Measurements from ENCODE around the gene CEP295NL. TPM values are rescaled to one million over a fixed set of nuclear protein-coding genes. Genes with fewer than 3 reads are reported as not detected.

The CEP295NL gene
- total and polyA plus RNA-seq, 2 of the 8 experiments (the other 6 are each of a cell fraction or from before 2014, with no cell fraction given), result 0.06 to 2.0 TPM

DNA sequence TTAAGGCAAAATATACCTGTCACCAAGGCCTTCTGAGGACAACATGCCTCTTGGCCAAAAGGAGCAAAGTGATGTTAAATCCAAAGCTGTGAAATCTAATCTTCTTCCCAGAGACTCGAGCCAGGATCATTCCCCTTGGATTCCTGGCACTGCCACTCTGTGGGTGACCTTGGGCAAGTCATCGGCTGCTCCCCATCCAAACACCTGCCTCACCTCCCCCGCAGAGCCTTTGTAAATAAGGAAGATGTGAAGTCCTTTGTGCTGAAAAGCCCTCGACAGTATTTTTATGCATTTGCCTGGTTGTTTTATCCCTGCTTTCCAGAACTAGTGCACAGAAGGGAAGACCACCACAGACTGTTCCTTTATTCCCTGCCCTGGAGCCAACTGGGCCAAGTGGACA lies 5.4 kb upstream of the CEP295NL start:
- Histone ChIP-seq H2BK15ac (ENCODE audit: low read length) (no peak overlapping the region; the same call in 1 of the 2 replicates), H2BK120ac (replicated peaks; ENCODE audit: low read depth, low read length) (no peak overlapping the region), H3K9ac (replicated peaks in 1 of 4; ENCODE audit: extremely low read depth in 1 of 4, low read depth in 3 of 4, low read length in 3 of 4) (no peak overlapping the region), H3K79me2 (ENCODE audit: control insufficient read depth in 1 of 2, insufficient read depth in 2 of 2, low read length in 2 of 2) (peaks cover 0 to 35% of the 10 kb centered on the region in 2 experiments; a peak in 2 of 4 replicates), H2AK5ac (ENCODE audit: low read depth, low read length) (no peak overlapping the region), H3K4me3 (ENCODE audit: extremely low read depth in 1 of 4, insufficient read depth in 2 of 4, low read depth in 3 of 4, low read length in 4 of 4) (no peak overlapping the region), H3K23me2 (ENCODE audit: low read depth, low read length) (no peaks in the 10 kb centered on the region), H2BK20ac (ENCODE audit: low read length) (no peak overlapping the region), H4K91ac (replicated peaks; ENCODE audit: insufficient read length, low read length) (no peak overlapping the region), H3K18ac (ENCODE audit: extremely low read depth, low read length) (no peak overlapping the region), H3K56ac (replicated peaks; ENCODE audit: insufficient read length, low read depth, low read length) (no peak overlapping the region), H3K27ac (ENCODE audit: low read depth, low read length) (no peak overlapping the region), H4K5ac (ENCODE audit: insufficient read length, low read depth, low read length) (no peak overlapping the region), H2BK12ac (ENCODE audit: low read depth, low read length) (no peak overlapping the region), H2BK5ac (ENCODE audit: low read depth, low read length) (no peak overlapping the region), H3K79me1 (ENCODE audit: low read depth, low read length) (peaks cover 8% of the 10 kb centered on the region; the same call in 1 of the 2 replicates), H3K36me3 (ENCODE audit: control insufficient read depth in 2 of 4, insufficient read depth in 4 of 4, low read length in 3 of 4) (peaks cover 0 to 3% (median 0%) of the 10 kb centered on the region in 4 experiments; a peak in 2 of 8 replicates), H3K4ac (replicated peaks; ENCODE audit: insufficient read length, low read depth, low read length) (no peak overlapping the region), H4K20me1 (replicated peaks in 1 of 2; ENCODE audit: control insufficient read depth in 1 of 2, insufficient read depth in 2 of 2, low read length in 2 of 2) (peaks cover 2 to 8% of the 10 kb centered on the region in 2 experiments), H4K8ac (ENCODE audit: extremely low read depth, insufficient read depth, low read length) (no peak overlapping the region), H2AFZ (ENCODE audit: low read length) (no peak overlapping the region), H3K27me3 (replicated peaks in 1 of 4; ENCODE audit: control insufficient read depth in 3 of 4, extremely low read depth in 1 of 4, insufficient read depth in 3 of 4, low read length in 3 of 4) (no peaks in the 10 kb centered on the region; a peak in 1 of 7 replicates), H3K9me3 (ENCODE audit: insufficient read depth in 2 of 2, low read depth in 1 of 2, low read length in 1 of 2) (no peaks in the 10 kb centered on the region), H3K4me1 (replicated peaks in 1 of 4; ENCODE audit: control insufficient read depth in 3 of 4, insufficient read depth in 4 of 4, low read length in 3 of 4) (peaks cover 0 to 4% (median 3%) of the 10 kb centered on the region in 4 experiments; a peak in 4 of 7 replicates), H3K4me2 (ENCODE audit: insufficient read depth in 1 of 2, low read depth in 2 of 2, low read length in 2 of 2) (no peak overlapping the region), H3K14ac (ENCODE audit: insufficient read length) (no peak overlapping the region), H3K23ac (ENCODE audit: insufficient read length) (no peak overlapping the region)
- DNase-seq (ENCODE audit: low read depth in 1 of 2, low spot score in 2 of 2) (no peak), FAIRE-seq (no peak)
- 81% methylated on average over 4 of the region's 4 CpGs; no CpG with 5 or more reads in 1 of the 2 experiments for WGBS, 2 experiments (ENCODE audit: extremely low coverage in 1 of 2, insufficient coverage in 1 of 2, insufficient read length in 1 of 2, insufficient replicate concordance in 2 of 2, low coverage in 1 of 2, low lambda C conversion rate in 2 of 2, missing lambda C conversion rate in 1 of 2)
- CTCF ChIA-PET (ENCODE audit: partially characterized antibody), result interaction anchor here (1.4 to 4.2 kb wide), 4 partner anchors 12 to 63 kb away, joined by 3 to 10 read pairs (median 4); no protein-coding TSS in a partner anchor
- no peak for TF ChIP-seq HDAC6 (IDR thresholded peaks at IDR 0.05; ENCODE audit: low read depth, low read length)
- TF ChIP-seq, protein P1, sequence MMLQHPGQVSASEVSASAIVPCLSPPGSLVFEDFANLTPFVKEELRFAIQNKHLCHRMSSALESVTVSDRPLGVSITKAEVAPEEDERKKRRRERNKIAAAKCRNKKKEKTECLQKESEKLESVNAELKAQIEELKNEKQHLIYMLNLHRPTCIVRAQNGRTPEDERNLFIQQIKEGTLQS (IDR thresholded peaks at IDR 0.05; ENCODE audit: insufficient read depth, low read depth, low read length), result no peak
- TF ChIP-seq KDM1A (IDR thresholded peaks at IDR 0.05; ENCODE audit: borderline replicate concordance, low read length), result no peak
- no peak for TF ChIP-seq PHF8 (conservative IDR thresholded peaks at IDR 0.05; ENCODE audit: low read depth, low read length)
- no peak for TF ChIP-seq RNF2 (IDR thresholded peaks at IDR 0.05; ENCODE audit: borderline replicate concordance, low read depth, low read length, missing control alignments, poor library complexity, severe bottlenecking)
- no peak for TF ChIP-seq SRF (IDR thresholded peaks at IDR 0.05; ENCODE audit: low read depth, low read length)
- TF ChIP-seq SIRT6 (IDR thresholded peaks at IDR 0.05; ENCODE audit: low read length), result no peak
- POLR2A ChIA-PET (ENCODE audit: partially characterized antibody), result interaction anchor here (1.3 to 1.4 kb wide), 2 partner anchors 13 to 15 kb away, joined by 4 to 5 read pairs; no protein-coding TSS in a partner anchor

All from H1 (cell line).